Left forelimb (tissue), 1 donor: ENCODE results near the gene CLCA1.

ENCODE experiments used
- DNase-seq: peaks from one replicate; pipeline ENCODE4 v3.0.0-alpha.2; 2018; ENCODE audit warnings: low spot score

CLCA1 gene, protein sequence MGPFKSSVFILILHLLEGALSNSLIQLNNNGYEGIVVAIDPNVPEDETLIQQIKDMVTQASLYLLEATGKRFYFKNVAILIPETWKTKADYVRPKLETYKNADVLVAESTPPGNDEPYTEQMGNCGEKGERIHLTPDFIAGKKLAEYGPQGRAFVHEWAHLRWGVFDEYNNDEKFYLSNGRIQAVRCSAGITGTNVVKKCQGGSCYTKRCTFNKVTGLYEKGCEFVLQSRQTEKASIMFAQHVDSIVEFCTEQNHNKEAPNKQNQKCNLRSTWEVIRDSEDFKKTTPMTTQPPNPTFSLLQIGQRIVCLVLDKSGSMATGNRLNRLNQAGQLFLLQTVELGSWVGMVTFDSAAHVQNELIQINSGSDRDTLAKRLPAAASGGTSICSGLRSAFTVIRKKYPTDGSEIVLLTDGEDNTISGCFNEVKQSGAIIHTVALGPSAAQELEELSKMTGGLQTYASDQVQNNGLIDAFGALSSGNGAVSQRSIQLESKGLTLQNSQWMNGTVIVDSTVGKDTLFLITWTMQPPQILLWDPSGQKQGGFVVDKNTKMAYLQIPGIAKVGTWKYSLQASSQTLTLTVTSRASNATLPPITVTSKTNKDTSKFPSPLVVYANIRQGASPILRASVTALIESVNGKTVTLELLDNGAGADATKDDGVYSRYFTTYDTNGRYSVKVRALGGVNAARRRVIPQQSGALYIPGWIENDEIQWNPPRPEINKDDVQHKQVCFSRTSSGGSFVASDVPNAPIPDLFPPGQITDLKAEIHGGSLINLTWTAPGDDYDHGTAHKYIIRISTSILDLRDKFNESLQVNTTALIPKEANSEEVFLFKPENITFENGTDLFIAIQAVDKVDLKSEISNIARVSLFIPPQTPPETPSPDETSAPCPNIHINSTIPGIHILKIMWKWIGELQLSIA

DNA sequence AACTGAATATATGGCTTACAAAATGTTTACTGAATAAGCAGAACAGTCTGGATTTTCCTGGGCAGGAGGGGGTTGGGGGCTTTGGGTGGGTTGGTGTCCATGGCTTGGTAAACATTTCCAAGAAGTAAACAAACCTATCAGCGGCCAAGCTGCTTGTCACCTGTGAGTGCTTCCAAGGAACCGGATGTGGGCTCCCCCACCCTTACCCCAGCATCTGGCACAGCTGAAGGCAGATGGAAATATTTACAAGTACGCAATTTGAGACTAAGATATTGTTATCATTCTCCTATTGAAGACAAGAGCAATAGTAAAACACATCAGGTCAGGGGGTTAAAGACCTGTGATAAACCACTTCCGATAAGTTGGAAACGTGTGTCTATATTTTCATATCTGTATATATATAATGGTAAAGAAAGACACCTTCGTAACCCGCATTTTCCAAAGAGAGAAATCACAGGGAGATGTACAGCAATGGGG lies at the start of gene CLCA1:
Gene CLCA1 (plus strand): TSS at position 427 of the 477 bp plus-strand sequence. CDS start 45 bp downstream, at position 472.
- no peak for DNase-seq

DNA sequence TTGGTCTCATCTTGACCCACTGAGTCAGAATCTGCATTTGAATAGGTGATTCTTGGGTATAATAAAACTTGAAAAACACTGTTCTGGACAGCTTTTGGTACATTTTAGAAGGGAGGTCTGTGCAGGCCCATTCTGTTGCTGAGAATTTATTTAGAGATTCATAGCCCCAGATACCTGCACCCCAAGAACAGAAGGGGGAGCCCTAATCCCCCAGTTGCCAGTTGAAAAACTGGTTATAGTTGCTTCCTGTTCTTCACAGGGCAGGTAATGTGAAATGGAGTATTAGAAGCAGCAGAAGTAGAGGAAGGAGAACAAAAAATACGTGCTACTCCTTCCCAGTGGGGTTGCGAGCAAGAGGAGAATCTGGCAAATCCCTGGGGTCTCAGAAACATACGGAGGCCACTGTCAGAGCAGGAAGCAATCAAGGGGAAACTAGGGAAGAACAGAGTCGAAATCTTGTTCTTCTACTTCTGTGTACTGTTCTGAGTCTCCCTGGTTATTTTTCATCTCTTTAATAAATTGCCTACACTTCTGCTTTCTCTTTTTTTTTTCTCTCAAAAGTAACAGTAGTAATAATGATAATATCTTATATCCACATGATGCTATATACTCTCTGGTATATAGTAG lies 49.3 kb upstream of the CLCA1 start:
- no peak for DNase-seq

DNA sequence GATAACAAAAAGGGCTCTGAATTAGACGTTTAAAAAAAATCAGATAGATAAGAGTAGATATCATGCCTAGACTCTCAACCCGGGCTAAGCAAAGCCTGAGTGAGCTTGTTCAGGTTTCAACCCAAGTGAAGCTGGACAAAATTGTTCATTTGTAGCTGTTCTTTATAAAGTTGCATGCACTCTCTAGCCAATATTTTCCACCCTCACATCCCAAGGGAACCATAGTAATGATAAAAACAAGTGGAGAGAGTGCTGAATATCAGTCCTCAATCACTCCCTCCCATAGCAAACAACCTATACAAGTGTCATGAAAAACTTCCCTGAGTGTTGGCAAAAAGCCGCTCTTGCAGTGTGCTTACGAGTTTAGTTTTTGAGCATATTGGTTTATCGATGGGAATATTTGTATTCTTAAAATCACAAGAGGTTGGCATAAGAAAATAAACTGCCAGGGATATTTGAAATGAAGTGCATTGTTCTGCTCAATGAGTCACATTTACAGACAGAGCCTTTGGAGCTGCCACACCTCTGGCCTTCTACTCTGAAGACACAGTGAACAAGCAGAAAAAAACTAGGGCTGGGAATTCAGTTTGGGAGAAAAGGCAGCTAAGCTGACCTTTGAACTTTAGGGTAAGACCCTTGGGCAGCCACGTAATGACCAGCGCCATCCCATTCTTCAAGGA lies 47.0 kb upstream of the CLCA1 start:
- no peak for DNase-seq

DNA sequence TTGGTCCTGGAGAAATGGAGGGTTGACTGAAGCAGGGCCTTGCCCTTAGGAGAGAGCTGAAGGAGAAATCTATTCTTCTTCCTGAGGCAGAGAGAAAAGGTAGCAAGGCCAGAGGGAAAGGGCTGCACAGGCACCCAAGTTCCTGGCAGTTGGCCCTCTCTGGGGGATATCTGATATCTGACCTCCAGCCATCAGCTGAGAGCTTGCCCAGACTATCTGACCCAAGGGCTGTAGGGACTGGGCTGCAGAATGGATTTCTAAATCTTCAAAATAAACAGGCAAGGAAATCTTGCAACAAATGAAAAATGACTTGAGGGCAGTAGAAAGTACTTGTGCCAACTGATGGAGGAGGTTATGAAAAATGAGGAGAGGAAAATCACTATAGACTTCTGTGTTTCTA lies 45.3 kb upstream of the CLCA1 start:
- DNase-seq = no peak

DNA sequence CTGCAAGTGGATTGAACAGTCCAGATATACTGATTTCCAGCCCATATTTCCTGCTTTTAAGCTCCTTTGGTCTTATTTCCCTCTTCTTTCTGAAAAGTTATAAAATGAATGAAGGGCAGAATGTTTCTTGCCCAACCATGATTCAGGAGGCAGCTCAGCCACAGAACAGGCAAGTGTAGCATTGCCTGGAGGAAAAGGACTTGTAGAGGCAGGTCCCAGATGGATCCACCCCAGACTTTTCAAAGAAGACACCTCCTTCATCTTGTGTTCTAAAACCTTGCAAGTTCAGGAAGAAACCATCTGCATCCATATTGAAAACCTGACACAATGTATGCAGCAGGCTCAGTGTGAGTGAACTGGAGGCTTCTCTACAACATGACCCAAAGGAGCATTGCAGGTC lies 44.9 kb upstream of the CLCA1 start, which contains the start of gene CLCA2:
Gene CLCA2 (plus strand): TSS at position 299 of the 400 bp plus-strand sequence. CDS start 77 bp downstream, at position 376.
- no peak for DNase-seq

DNA sequence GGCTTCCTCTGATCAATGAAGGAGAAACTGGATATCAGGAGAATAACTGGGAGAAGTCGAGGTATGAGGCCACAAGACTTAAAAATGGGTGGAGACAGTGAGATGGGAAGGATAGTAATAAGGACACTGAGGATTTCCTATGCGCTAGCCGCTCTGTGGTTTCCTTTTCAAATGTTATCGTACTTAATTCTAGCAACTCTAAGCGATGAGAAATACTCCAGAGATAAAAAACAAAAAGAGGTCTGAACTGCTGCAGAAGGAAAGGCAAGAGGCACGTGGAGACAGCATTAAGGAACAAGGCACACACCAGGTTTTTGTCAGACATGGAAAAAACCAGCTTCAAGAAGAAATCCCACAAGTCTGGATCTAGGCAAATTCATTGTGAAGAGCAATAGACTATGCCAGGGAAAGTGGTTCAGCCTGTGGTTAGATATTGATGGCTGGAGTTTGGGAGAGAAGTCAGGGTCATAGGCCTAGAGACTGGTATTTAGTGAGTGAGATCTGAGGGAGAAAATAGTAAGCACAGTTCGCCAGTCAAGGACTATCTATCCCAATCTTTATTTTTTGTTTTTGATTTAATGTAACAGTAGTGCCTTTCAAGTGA lies 39.5 kb upstream of the CLCA1 start:
- no peak for DNase-seq

DNA sequence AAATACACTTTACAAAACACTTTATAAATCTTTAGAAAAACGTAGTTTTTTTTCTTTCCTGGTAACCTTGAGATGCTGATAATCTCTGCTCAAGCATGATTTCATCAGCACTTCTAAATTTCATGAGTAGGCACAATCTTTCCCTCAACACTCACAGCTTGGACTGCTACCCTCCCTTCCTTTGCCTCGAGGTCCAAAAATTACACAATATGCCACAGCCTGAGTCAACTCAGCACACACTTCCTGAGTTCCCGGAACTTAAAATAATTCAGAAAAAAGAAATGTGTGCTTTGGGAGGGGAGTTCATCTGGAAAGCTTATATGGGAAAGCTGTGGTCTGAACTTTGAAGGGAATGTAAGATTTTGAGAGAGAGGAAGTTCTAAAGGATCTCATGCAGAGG lies 38.9 kb upstream of the CLCA1 start:
- no peak for DNase-seq

DNA sequence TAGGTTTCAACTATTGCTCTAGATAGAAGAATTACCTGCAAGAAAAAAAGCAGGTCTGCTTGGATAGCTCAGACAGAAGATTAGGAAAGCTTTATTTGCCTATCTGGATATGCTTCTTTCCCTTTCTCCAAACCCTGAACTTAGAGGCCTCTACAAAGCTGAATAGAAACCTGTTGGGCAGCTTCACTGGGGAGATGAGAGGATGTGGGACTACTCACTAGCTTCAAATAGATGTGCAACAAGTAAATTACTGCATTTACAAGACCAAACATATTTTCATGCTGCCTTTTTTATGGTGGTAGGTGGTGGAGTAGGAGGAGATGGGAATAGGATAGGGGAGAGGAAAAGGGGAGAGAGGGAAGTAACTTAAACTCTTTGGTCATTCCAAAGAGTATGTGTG lies 38.4 kb upstream of the CLCA1 start:
- no peak for DNase-seq

DNA sequence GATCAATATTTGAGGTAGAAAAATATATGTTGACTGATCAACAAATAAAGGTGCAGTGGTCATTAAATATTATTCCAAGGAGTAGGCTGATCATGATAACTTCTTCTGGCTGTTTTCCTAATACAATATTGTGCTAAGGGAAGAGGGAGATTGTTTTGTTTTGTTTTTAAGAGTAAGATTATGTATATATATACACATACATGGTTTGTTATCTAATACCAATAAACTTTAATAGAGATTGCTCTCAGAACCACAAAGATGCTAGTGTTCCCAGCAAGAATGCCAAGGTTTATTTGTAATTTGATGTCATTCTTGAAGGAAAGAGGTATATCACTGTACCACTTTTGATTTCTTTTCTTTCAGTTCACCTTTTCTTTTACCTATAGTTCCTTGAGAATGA lies 34.7 kb upstream of the CLCA1 start:
- no peak for DNase-seq

DNA sequence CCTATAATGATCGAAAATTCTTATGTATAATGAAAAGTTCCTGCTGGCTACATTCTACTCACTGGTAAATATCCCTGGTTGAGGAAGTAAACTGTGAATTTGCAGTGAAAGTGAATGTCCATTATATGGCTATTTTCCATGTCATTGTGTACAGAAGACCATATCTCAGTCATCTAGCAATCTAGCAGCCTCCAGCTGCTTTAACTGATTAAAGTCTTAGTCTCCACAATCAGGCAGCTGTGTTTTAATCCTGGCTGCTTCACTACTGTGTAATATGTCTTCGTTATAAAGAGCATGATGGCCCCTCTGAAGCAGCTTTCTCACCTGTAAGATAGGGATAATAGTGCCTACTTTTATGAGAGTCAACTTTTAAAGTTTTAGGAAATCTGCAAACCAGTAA lies 33.4 kb upstream of the CLCA1 start:
- no peak for DNase-seq

DNA sequence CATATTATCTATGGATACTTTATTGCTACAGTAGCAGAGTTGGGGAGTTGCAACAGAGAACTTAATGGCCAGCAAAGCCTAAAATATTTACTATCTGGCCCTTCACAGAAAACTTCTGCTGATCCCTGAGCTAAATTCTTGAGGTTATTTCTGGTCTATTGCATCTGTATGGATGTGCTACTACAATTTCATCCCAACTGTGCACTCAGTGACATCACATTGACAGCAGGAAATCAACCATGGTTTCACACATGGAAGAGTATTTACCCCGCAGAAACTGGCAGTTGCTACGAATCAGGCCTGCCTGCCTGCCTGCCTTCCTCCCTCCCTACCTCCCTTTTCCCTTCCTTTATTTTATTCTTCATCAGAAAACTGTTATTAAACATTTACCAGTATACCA lies 32.7 kb upstream of the CLCA1 start:
- no peak for DNase-seq

DNA sequence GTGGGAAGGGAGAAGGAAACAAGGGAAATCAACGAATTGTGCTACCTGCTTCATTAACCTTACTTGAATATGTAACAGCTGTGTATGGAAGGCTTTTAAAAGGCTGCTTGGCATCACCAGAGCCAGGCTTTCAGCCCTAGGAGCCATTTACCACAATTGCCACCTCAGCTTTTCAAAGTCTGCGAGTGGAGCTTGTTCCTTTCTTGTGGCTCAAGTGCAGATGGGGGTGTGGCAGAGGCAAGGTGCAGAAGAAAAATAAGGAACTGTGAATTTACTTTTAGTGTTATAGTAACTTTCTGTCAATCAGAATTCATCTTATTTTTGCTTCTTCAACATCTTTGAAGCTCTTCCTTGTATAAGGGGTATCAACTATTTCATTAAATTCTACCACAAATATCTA lies 27.1 kb upstream of the CLCA1 start:
- DNase-seq = no peak

DNA sequence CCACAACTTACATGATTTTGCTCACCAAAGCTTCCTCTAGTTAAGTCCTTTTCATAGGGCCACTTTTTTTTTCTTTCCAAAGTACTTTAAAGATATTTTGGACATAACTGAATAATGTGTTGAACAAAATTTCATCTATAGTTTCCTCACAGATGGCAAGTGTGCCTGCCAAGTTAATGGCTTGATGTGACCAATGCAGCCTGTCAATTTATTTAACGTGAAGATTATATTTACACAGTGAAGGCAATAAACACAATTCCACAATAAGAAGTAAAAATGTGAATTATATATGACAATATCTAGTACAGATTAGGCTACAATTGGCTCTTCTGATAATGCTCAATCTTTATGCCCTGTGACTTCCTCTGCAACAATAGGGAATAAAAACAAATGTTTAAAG lies 26.7 kb upstream of the CLCA1 start:
- no peak for DNase-seq

DNA sequence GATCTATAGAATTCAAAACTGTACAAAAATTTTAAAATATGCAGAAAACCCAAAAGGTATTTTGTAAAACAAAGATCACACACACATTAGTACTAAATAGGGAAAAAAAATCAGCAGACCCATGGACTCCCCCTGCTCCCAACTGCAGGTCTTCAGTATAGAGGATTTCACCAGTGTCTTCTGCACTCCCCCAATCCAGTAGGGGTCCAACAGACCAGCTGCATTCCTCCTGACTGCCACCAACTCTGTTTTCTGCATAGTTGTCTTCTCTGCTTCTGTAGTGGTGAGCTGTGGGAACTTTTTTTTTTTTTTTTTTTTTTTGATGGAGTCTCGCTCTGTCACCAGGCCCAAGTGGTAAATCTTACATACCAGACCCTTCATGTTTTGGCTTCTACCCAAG lies 22.8 kb upstream of the CLCA1 start:
- no peak for DNase-seq

DNA sequence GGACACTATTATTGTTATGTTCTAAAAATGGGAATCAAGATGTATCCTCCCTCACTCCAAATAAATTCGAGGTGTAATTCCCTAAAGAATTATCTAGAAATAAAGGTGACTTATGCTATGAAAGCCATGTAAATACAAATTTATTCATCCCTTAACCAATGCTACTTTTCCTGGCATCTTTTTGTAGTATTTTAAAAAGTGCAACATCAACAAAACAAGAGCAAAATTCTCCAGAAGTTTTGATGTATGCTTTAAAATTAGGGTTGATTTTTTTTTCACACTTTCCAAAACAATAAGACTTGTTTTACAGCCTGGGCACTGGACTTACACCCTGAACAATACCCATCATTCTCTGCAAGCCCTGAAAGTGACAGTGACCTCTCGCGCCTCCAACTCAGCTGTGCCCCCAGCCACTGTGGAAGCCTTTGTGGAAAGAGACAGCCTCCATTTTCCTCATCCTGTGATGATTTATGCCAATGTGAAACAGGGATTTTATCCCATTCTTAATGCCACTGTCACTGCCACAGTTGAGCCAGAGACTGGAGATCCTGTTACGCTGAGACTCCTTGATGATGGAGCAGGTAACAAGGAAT lies 21.4 kb upstream of the CLCA1 start:
- no peak for DNase-seq

DNA sequence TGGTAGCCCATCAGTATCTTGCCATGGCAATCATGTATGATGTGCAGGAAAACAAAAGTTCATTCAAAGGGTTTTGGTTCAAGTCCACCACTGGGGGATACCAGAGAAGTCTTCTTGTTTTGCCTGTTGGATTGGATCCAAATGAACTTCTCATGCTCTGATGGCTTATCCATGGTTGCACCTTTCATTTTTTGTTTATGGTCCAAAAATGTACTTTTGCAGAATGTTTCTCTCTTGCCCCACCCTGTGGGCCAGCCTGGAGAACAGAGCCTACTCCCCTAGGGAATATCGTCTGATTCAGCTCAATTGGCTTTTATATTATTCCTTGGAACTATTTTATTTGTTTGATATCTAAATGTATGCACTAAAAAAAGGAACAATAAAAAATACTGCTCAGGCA lies 20.1 kb upstream of the CLCA1 start:
- no peak for DNase-seq

DNA sequence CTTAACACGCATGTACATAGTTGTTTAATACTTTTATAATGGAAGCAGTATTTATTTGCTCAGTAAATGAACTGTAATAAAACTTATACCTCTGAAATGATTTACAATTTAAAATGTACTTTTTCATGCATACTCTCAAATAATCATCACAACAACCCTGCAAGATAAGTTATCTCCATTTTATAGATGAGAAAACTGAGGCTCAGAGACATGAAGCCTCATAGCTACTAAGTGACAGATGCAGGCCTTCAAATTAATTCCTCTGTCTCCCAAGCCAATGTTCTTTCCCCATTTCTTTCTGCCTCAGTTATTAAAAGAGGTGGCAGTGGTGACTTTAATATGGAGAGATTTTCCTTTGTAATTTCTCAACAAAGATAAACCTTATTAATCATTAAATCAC lies 19.6 kb upstream of the CLCA1 start:
- DNase-seq = no peak

DNA sequence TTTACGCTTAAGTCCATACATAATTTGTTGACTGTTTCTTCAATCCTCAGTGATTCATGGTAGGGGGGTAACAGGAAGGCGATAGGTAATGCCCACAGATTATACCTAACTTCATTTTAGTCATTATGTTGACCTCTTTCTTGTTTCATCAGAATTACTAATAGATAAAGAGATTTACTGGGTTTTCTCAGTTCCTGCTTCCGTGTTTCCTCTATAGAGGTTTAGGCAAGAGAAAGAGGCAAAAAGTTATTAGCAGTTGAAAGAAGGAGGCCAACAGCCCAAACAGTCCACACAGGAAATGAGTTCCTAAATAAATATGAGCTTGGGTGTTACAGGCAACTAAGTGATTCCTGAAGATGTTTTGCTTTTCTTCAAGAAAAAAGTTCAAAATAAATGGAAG lies 17.9 kb upstream of the CLCA1 start:
- DNase-seq = no peak

DNA sequence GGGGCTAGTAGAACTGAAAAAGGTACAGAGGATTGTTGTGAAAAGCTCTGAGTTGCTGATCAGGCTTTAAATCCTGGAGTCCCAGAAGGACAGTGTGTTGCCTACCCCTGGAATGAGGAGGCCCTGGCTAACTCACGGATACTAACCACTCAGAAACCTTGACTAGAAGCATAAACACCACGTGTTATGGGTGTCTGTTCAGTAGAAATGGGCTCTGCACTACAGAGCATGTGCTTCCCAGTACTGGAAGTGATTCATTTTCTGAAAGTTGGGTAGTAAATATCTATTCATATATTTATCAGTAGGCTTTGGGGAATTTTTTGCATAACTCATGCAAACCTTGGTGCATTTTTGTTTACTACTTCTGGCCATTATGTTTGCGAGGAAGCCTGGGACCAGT lies 15.1 kb upstream of the CLCA1 start:
- no peak for DNase-seq

DNA sequence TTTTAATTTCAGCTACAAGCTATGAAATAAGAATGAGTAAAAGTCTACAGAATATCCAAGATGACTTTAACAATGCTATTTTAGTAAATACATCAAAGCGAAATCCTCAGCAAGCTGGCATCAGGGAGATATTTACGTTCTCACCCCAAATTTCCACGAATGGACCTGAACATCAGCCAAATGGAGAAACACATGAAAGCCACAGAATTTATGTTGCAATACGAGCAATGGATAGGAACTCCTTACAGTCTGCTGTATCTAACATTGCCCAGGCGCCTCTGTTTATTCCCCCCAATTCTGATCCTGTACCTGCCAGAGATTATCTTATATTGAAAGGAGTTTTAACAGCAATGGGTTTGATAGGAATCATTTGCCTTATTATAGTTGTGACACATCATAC lies 13.7 kb upstream of the CLCA1 start:
- no peak for DNase-seq

DNA sequence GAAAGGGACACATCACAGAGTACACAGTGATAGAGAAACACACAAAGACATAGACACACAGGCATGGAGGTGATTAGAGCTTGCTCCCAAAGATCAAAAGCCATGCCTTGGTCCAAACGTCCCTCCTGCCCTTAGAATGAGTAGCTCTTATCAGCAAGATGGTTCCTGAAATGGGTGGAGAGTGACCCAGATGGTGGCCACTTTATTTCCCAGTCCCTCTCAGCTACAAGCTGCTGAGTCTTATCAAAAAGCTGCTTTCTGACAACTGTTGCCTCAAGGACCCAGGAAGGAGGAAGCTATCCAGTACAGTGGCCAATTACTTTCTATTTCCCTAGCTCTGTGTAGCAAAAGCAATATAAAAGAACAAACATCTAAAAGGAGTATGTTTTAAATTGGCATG lies 7.7 kb upstream of the CLCA1 start:
- no peak for DNase-seq
